Measurements from ENCODE around the gene SLC37A2. TPM values are rescaled to one million over a fixed set of nuclear protein-coding genes. Genes with fewer than 3 reads are reported as not detected.

Gene SLC37A2
- total RNA-seq, 2 experiments from 2014 or later = 0.60 to 0.73 TPM

DNA sequence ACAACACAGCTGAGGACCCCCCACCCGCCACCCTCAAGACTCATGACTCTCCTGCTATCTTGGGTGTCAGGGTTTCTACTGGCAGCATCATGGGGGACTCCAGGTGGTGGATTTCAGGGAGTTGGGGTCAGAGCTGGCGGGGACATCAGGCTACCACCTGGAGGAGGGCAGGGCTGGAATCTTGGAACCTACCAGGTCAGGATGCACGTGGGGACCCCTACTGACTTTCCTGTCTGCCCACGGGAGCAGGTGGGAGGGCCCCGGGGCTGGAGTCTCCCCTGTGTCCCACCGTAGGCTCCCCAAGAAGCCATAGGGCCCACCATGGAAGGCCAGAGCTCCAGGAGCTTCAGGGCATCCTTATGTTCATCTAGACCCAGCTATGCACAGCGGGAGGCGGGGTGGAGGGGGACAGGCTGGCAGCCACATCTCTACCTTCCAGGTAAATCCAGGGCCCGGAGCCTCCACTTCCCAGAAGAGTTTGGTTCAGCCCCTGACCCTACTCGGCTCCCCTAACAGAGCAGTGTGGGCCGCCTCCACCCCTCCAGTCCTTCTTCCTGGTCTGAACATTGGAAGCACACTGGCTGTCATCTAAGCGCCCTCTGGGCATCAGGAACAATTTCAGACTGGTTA is 10.0 kb downstream of the SLC37A2 start:
- Mint-ChIP-seq H3K4me3 (no peak overlapping the region), H3K27ac (no peak overlapping the region), H3K4me1 (peaks cover 15% of the 10 kb centered on the region), H3K36me3 (ENCODE audit: low read depth) (no peaks in the 10 kb centered on the region), H3K27me3 (peaks cover 3% of the 10 kb centered on the region), H3K9me3 (no peaks in the 10 kb centered on the region)
- ChIA-PET POLR2A (no interaction called here), CTCF (interaction anchor here (1.3 kb wide), 1 partner anchor 40 kb away, joined by 5 read pairs; no protein-coding TSS in a partner anchor)
- DNase-seq = no peak

DNA sequence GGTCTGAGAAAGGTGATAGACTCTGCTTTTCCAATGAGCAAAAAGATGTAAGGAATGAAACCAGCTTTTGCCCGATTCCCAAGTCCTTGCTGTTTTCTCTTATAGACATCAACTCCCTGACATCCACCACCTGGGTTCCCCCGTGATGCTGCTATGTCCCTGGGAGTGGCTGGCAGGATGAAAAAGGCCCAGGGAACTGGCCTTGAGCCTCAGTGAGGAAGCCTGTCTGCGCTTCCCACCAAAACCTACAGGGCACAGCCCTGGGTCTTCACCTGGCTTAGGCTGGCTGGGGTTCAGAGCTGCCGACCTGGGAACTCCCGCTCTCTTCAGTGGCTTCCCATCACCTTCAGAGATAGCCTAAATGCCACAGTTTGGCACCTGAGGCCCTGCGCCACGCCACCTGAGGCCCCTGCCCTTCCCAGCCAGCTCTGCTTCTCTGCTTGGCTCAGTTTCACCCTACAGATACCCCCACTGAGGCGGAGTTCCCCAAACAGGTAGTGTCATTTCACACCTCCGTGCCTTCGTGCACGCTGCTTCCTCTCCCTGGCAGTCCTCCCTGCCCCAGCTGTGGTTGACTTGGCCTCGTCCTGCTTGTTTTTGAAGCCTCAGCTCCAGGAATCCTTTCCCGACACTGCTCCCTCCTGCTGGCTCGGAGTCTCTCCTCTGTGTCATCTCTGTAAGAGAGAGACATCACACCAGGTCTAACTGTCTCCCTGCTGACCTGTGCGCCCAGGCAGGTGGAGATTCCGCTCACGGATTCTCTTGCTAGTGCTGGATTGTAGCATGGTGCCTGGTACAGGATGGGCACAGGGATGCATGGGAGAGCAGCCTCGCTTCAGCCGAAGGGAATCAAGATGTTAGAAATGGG is 10.7 kb downstream of the SLC37A2 start:
- Mint-ChIP-seq H3K9me3 (no peaks in the 10 kb centered on the region), H3K27ac (no peak overlapping the region), H3K27me3 (no peaks in the 10 kb centered on the region), H3K4me3 (no peak overlapping the region), H3K4me1 (peaks cover 15% of the 10 kb centered on the region), H3K36me3 (ENCODE audit: low read depth) (no peaks in the 10 kb centered on the region)
- CTCF ChIA-PET = no interaction called here
- DNase-seq = no peak
- POLR2A ChIA-PET = no interaction called here

DNA sequence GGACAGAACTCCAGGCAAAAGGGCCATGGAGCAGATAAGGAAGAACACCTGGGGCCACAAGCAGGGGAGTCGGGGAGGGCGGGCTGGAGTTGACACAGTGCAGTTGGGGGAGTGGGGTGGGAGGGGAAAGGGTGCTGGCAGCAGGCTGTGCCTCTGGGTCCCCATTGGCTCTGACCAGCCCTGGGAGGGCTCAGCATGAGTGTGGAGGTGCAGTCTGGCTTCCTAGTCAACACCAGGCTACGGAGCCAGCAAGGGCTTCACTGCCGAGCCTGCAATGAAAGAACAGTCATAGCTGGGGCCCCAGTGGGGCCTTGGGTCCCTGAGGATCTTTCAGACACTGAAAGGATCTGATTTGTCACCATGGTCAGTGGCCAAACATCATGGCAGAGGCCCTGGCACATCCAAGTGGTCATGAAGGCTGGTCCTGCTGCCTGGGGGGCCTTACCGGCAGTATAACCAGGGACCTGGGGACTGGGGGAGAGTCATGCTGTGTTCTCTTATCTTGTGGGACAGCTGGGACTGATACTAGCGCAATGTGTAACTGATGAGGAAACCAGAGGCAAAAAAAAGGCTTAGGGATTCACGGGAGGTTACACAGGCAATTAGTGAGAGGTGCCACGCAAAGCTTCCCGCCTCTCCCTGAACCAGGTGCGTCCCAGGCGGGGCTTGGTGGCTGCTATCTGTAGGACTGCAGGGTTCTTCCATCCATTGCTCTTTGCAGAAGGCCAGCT is 11.6 kb downstream of the SLC37A2 start:
- H3K36me3 Mint-ChIP-seq (ENCODE audit: low read depth) = no peaks in the 10 kb centered on the region
- ChIA-PET CTCF (no interaction called here), POLR2A (no interaction called here)
- H3K4me3 Mint-ChIP-seq = no peak overlapping the region
- DNase-seq = no peak
- no peaks in the 10 kb centered on the region for H3K27me3 Mint-ChIP-seq
- H3K4me1 Mint-ChIP-seq = peaks cover 15% of the 10 kb centered on the region
- no peaks in the 10 kb centered on the region for H3K9me3 Mint-ChIP-seq
- H3K27ac Mint-ChIP-seq = no peak overlapping the region

DNA sequence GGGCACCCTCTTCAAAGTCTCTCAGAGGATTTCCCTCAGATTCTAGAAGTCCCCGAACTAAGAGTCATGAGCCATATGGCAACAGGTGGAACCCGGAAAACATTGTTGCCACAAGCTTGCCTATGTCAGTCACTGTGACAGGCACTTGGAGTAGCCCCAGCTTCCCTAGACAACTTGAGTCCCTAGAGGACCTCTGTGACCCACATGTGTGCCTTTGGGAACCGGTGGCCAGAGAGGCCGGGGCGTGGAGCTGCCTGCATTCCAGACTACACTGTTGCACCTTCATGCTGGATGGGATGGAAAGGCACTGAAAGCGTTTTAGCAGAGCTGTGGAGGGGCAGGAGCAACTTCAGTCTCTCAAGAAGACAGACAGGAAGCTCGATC is 12.1 kb downstream of the SLC37A2 start:
- peaks cover 13% of the 10 kb centered on the region for H3K4me1 Mint-ChIP-seq
- no peak for DNase-seq
- H3K9me3 Mint-ChIP-seq = no peaks in the 10 kb centered on the region
- no peaks in the 10 kb centered on the region for H3K36me3 Mint-ChIP-seq (ENCODE audit: low read depth)
- CTCF ChIA-PET = interaction anchor here (1.6 kb wide), 1 partner anchor 13 kb away, joined by 3 read pairs; no protein-coding TSS in a partner anchor
- H3K27me3 Mint-ChIP-seq = no peaks in the 10 kb centered on the region
- no peak overlapping the region for H3K4me3 Mint-ChIP-seq
- POLR2A ChIA-PET = no interaction called here
- H3K27ac Mint-ChIP-seq = no peak overlapping the region

DNA sequence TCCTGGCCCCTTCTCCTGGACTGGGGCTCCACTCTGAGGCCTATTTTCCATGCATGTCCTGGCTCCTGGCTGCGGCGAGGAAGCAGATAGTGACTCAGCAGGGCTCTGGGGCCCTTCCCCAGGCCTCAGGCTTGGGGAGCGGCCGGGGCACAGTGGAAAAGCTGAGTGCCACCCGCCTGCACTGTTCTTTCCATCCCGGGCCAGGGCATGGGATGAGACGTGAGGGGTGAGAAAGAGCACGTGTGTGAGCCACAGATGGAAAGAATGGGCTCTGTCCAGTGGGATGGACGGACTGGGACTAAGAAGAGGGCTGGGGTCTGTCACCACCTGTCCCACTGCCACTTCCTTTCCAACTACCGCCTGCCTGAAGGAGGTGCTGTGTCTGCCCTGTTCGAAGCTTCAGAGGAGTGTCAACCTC is 12.8 kb downstream of the SLC37A2 start:
- no peak overlapping the region for H3K4me3 Mint-ChIP-seq
- no peaks in the 10 kb centered on the region for H3K9me3 Mint-ChIP-seq
- CTCF ChIA-PET = interaction anchor here (1.6 kb wide), 1 partner anchor 12 kb away, joined by 3 read pairs; no protein-coding TSS in a partner anchor
- no peak for DNase-seq
- H3K36me3 Mint-ChIP-seq (ENCODE audit: low read depth) = no peaks in the 10 kb centered on the region
- no peaks in the 10 kb centered on the region for H3K27me3 Mint-ChIP-seq
- H3K4me1 Mint-ChIP-seq = peaks cover 6% of the 10 kb centered on the region
- POLR2A ChIA-PET = no interaction called here
- no peak overlapping the region for H3K27ac Mint-ChIP-seq

DNA sequence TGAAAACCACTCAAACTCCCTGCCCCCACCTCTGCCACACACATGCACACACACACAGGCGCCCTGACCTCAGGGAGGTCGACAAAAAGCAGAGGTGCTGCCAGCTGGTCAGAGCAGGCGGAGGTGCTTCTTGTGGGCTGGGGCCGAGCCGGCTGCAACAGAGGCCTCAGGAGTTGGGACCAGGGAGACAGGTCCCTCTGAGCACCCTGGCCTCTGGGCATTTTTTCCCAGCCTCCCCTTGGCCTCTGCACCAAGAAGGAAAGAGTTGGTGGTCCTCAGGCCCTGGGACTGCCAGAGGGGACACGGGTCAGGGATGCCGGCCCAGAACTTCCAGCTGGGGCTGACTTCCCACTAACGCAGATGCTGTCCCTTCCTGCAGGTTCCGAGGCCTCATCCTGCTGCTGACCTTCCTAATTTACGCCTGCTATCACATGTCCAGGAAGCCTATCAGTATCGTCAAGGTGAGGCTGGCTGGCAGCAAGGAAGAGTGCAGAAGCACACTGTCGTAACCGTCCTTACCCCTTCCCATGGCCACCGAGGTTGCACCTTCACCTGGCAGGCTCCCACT is 13.4 kb downstream of the SLC37A2 start:
- no peak for DNase-seq
- H3K27me3 Mint-ChIP-seq = no peaks in the 10 kb centered on the region
- no peaks in the 10 kb centered on the region for H3K9me3 Mint-ChIP-seq
- peaks cover under 1% of the 10 kb centered on the region for H3K4me1 Mint-ChIP-seq
- ChIA-PET CTCF (interaction anchor here (1.6 to 4.1 kb wide), 2 partner anchors 12 to 14 kb away, joined by 3 to 14 read pairs; no protein-coding TSS in a partner anchor), POLR2A (no interaction called here)
- no peaks in the 10 kb centered on the region for H3K36me3 Mint-ChIP-seq (ENCODE audit: low read depth)
- no peak overlapping the region for H3K4me3 Mint-ChIP-seq
- H3K27ac Mint-ChIP-seq = no peak overlapping the region

DNA sequence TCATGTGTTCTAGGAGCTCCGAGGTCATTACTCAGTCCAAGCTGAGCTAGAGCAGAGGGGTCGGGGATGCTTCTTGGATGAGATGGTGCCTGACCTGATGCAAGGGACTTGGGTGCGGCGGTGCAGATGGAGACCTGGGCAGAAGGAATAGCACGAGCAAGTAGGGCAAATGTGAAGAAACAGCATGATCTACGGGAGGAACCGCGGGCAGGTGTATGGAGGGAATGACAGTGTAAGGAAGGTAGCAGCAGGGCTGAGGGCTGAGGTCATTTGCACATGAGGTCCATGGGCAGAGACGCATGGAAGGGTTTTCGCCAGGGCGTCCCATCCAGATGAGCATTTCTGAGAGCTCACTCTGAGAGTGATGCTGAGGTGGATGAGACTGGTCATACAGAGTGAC is 14.9 kb downstream of the SLC37A2 start:
- no peaks in the 10 kb centered on the region for H3K9me3 Mint-ChIP-seq
- no peak overlapping the region for H3K27ac Mint-ChIP-seq
- H3K4me3 Mint-ChIP-seq = no peak overlapping the region
- H3K27me3 Mint-ChIP-seq = no peaks in the 10 kb centered on the region
- CTCF ChIA-PET = interaction anchor here (1.1 to 4.1 kb wide), 2 partner anchors 8 to 13 kb away, joined by 3 to 14 read pairs; no protein-coding TSS in a partner anchor
- H3K36me3 Mint-ChIP-seq (ENCODE audit: low read depth) = no peaks in the 10 kb centered on the region
- POLR2A ChIA-PET = no interaction called here
- H3K4me1 Mint-ChIP-seq = no peaks in the 10 kb centered on the region
- DNase-seq = no peak

DNA sequence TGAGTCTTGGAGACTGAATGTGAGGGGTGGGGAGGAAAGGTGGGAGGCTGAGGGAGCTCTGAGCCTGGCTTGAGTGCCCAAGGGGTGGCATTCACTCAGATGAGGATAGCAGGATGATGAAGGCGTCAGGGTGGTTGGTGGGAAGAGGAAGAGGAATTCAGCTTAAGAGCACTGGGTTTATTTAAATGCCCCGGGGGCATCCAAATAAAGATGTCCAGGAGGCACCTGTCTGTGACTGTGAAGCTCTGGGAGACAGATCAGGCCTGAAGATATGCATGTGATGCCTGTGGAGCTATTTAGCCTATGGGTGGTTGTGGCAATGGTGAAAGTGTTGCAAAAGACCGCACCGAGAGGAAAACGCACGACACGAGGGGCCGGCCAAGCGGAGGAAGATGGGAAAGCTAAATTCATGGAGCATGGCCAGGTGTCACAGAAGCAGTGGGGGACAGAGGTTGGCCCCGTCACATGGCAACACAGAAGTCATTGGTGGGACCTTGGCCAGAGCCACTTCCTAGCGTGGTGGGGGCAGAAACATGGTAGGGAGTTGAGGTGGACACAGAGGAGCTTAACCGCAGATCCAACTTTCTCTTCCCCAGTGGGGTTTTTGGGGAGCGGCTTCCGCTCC is 15.5 kb downstream of the SLC37A2 start:
- POLR2A ChIA-PET = no interaction called here
- H3K27ac Mint-ChIP-seq = no peak overlapping the region
- H3K9me3 Mint-ChIP-seq = no peaks in the 10 kb centered on the region
- no peak for DNase-seq
- H3K27me3 Mint-ChIP-seq = no peaks in the 10 kb centered on the region
- no peak overlapping the region for H3K4me3 Mint-ChIP-seq
- H3K36me3 Mint-ChIP-seq (ENCODE audit: low read depth) = no peaks in the 10 kb centered on the region
- CTCF ChIA-PET = interaction anchor here (0.8 to 4.1 kb wide), 3 partner anchors 9 to 33 kb away, joined by 3 to 14 read pairs (median 3); partner anchors contain the start of gene TMEM218
- no peaks in the 10 kb centered on the region for H3K4me1 Mint-ChIP-seq

DNA sequence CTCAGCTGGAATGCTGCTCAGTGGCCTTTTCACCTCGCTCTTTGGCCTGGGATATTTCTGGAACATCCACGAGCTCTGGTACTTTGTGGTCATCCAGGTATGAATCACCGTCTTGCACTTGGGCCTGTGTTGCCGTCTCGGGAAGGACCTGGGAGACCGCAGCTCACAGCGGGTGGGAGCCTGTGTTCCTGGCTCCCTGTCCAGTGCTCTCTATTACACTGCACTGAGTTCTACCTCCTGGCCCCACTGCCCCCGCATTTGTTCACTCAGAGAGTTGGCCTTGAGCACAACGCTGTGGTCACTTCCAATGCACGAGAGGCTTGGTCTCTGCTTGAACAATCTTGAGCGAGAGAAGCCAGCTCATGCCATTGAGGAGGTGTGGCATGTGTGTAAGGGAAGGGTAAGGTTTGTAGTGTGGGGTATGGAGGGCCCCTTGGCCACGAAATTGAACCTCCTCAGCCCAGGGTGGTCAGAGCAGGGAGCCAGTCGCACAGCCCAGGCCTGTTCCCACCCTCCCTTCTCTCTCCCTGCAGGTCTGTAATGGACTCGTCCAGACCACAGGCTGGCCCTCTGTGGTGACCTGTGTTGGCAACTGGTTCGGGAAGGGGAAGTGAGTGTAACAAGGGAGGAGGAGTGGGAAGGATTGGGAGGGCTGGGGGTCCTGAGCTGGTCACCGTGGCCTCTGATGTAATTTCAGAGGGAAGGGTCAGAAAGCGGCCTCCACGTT is 16.2 kb downstream of the SLC37A2 start:
- Mint-ChIP-seq H3K9me3 (no peaks in the 10 kb centered on the region), H3K27ac (no peak overlapping the region), H3K4me3 (no peak overlapping the region), H3K27me3 (no peaks in the 10 kb centered on the region), H3K36me3 (ENCODE audit: low read depth) (no peaks in the 10 kb centered on the region), H3K4me1 (no peaks in the 10 kb centered on the region)
- DNase-seq = no peak
- ChIA-PET CTCF (interaction anchor here (0.8 to 4.1 kb wide), 3 partner anchors 9 to 32 kb away, joined by 3 to 14 read pairs (median 3); partner anchors contain the start of gene TMEM218), POLR2A (no interaction called here)

DNA sequence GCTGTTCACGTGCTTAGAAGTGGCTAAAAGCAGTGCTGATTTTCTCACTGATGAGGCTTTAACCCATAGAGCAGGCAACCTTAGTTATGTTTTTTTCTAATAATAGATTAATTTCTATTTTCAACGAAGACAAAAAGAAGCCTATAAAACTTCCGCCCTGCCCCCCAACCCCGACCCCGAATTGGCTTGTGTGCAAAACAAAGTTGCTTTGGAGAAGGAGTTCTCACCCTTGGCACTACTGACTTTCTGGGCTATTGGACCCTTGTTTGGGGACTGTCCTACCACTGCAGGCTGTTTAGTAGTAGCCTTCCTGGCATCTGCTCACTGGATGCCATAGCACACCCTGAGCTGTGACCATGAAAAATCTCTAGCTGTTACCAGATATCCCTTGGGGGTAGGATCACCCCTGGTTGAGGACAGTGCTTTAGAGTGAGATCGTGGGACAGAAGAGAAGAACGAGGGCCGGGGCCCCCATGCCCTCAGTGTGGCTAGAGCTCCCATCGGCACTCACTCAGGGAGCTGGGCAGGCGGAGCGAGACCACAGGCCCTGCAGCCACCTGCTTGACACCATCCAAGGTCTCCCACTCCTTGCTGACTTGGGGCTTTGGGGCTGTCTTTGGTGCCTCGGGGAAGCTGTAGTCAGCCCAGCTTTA is 16.9 kb downstream of the SLC37A2 start:
- POLR2A ChIA-PET = no interaction called here
- CTCF ChIA-PET = interaction anchor here (4.1 kb wide), 1 partner anchor 11 kb away, joined by 14 read pairs; no protein-coding TSS in a partner anchor
- no peaks in the 10 kb centered on the region for H3K9me3 Mint-ChIP-seq
- H3K27ac Mint-ChIP-seq = no peak overlapping the region
- H3K4me1 Mint-ChIP-seq = no peaks in the 10 kb centered on the region
- H3K36me3 Mint-ChIP-seq (ENCODE audit: low read depth) = no peaks in the 10 kb centered on the region
- no peaks in the 10 kb centered on the region for H3K27me3 Mint-ChIP-seq
- no peak for DNase-seq
- no peak overlapping the region for H3K4me3 Mint-ChIP-seq

DNA sequence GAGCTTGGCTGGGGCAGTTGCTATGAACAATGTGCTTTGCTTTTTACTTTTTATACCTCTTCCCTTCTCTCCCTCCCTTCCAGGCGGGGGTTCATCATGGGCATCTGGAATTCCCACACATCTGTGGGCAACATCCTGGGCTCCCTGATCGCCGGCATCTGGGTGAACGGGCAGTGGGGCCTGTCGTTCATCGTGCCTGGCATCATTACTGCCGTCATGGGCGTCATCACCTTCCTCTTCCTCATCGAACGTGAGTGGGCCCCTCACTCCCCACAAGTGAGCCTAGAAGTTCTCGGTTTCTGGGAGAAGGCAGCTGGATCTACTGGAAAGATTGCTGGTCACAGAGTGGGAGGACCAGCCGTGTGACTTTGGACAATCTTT is 17.4 kb downstream of the SLC37A2 start:
- no peak overlapping the region for H3K4me3 Mint-ChIP-seq
- CTCF ChIA-PET = interaction anchor here (4.1 kb wide), 1 partner anchor 10 kb away, joined by 14 read pairs; no protein-coding TSS in a partner anchor
- DNase-seq = no peak
- POLR2A ChIA-PET = no interaction called here
- no peaks in the 10 kb centered on the region for H3K4me1 Mint-ChIP-seq
- H3K36me3 Mint-ChIP-seq (ENCODE audit: low read depth) = no peaks in the 10 kb centered on the region
- H3K27ac Mint-ChIP-seq = peak overlapping the region; percentile 42
- H3K9me3 Mint-ChIP-seq = no peaks in the 10 kb centered on the region
- no peaks in the 10 kb centered on the region for H3K27me3 Mint-ChIP-seq
